Ovary (tissue), 9 donors: ENCODE results near the gene COBL. TPM values are rescaled to one million over a fixed set of nuclear protein-coding genes. Genes with fewer than 3 reads are reported as not detected.

ENCODE experiments used
- DNase-seq, 5 donors: peaks; one replicate each; pipeline ENCODE4 v3.0.0-alpha.2; 2019 to 2020
- H3K27ac ChIP-seq, 2 donors: fragments of 200-600 bp; one replicate each; pipeline versions ENCODE4 v1.5.1 to v1.8.0; 2019 to 2022
- H3K27me3 ChIP-seq: fragments of 200-600 bp; one replicate; pipeline ENCODE4 v1.8.0; 2022
- H3K36me3 ChIP-seq: fragments of 200-600 bp; sonication (generic); one replicate; pipeline ENCODE4 v1.5.1; 2019
- H3K4me1 ChIP-seq: one replicate; pipeline ENCODE4 v1.8.1; 2013; ENCODE audit warnings: mild to moderate bottlenecking, moderate library complexity; ENCODE audit not compliant: insufficient read depth
- H3K4me3 ChIP-seq: fragments of 200-600 bp; sonication (generic); one replicate; pipeline ENCODE4 v1.5.1; 2017
- H3K9me3 ChIP-seq, 2 donors: fragments of 200-600 bp in 1 of 2; sonication (generic) in 1 of 2; one replicate each; pipeline versions ENCODE4 v1.5.1 to v1.8.1; 2013 to 2019; ENCODE audit warnings: mild to moderate bottlenecking in 1 of 2, moderate library complexity in 1 of 2
- EP300 ChIP-seq: sonication (generic); formaldehyde crosslinking; IDR thresholded peaks from one replicate; pipeline ENCODE4 v1.6.1; 2017; ENCODE audit warnings: antibody characterized with exemption
- POLR2A ChIP-seq: fragments of 450-650 bp; IDR thresholded peaks from one replicate; pipeline ENCODE4 v1.6.1; 2017; ENCODE audit warnings: antibody characterized with exemption, mild to moderate bottlenecking, moderate library complexity
- WGBS, 3 donors: extraction: QIAGEN DNeasy Blood & Tissue Kit in 1 of 3; methylation state at CpG; one replicate each; pipeline versions ENCODE4 v1.1.5 to v1.1.7; 2013 to 2017; 5-methylcytosine and 5-hydroxymethylcytosine counted together
- intact Hi-C, 4 donors: fragments of 100-400 bp; cut with DNase I; formaldehyde crosslinking; loops; one replicate each; pipeline versions ENCODE4 v1.11.0 to v1.15.1; 2022 to 2023
- polyA plus RNA-seq, 2 donors: library from polyadenylated mRNA; stranded (reverse); fragments of 200-250 nt in 1 of 2; fragments of 350-450 nt in 1 of 2; fragmentation: Illumina TruSeq in 1 of 2; extraction: RNeasy Lipid Tissue Mini Kit (QIAGEN cat#74804) in 1 of 2; gene quantifications; one replicate each; pipeline ENCODE4 v1.2.3, GENCODE V29; 2013 to 2014
- total RNA-seq, 7 donors: library from RNA; depleted of rRNA in 2 of 7; stranded (reverse); fragments of >200 nt in 2 of 7; fragmentation: NEBNext Ultra II Directional in 3 of 7; extraction: Animal tissue kit (Norgen Biotek cat#: 25700) in 3 of 7; gene quantifications; one replicate each; pipeline versions ENCODE4 v1.1.0 to v1.2.4, GENCODE V29; 2016 to 2023
- TF ChIP-seq, protein P1 (sequence below), 3 donors: fragments of 450-650 bp in 2 of 3; fragments of 200-600 bp in 1 of 3; IDR thresholded peaks; one replicate each; pipeline versions ENCODE4 v1.5.1 to v1.8.0; 2016 to 2022; ENCODE audit warnings: antibody characterized with exemption in 3 of 3, mild to moderate bottlenecking in 1 of 3
- donor health status: DM: no; HTN: no; CAD: no; lungs with moderate emphysema.
- donor health status: DM: no; HTN: no; CAD: no.
- donor health status: Bipolar disorder and iron deficiency.
- donor health status: DM: yes; HTN: yes; CAD: no.
- donor health status: DM: no; HTN: no; CAD: no.
- donor health status: DM: yes; HTN: yes; CAD: no.

Gene COBL
- total and polyA plus RNA-seq, 9 donors = 0.87 to 33.4 (median 3.9) TPM

DNA sequence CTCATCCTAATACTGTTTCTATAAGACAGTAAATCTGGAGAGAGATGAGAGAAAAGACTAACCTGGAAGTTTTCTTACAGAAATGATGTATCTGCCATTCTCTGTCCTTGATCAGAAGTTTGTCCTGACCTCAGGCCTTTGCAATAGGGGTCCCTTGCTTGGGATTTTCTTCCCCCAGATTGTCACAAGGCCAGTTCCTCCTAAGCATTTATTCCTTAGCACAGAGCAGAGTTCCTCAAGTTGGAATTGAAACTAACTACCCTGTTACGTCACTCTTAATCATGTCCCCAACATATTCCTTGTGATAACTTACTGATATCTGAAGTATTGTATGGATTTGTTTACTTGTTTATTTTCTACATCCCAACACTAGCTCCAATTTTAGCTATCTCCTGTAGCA lies 202.1 kb downstream of the COBL start:
- DNase-seq = no peak
- Histone ChIP-seq H3K27ac (no peak overlapping the region), H3K9me3 (no peaks in the 10 kb centered on the region), H3K36me3 (no peaks in the 10 kb centered on the region), H3K27me3 (no peaks in the 10 kb centered on the region), H3K4me3 (no peak overlapping the region), H3K4me1 (no peaks in the 10 kb centered on the region)
- 86 to 87% (median 86%) methylated on average over 1 of the region's 1 CpG for WGBS, 3 donors
- intact Hi-C loops = no loop called here
- TF ChIP-seq EP300 = no peak
- TF ChIP-seq, protein P1, sequence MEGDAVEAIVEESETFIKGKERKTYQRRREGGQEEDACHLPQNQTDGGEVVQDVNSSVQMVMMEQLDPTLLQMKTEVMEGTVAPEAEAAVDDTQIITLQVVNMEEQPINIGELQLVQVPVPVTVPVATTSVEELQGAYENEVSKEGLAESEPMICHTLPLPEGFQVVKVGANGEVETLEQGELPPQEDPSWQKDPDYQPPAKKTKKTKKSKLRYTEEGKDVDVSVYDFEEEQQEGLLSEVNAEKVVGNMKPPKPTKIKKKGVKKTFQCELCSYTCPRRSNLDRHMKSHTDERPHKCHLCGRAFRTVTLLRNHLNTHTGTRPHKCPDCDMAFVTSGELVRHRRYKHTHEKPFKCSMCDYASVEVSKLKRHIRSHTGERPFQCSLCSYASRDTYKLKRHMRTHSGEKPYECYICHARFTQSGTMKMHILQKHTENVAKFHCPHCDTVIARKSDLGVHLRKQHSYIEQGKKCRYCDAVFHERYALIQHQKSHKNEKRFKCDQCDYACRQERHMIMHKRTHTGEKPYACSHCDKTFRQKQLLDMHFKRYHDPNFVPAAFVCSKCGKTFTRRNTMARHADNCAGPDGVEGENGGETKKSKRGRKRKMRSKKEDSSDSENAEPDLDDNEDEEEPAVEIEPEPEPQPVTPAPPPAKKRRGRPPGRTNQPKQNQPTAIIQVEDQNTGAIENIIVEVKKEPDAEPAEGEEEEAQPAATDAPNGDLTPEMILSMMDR (IDR thresholded peaks at IDR 0.05) = no peak
- no peak for TF ChIP-seq POLR2A

DNA sequence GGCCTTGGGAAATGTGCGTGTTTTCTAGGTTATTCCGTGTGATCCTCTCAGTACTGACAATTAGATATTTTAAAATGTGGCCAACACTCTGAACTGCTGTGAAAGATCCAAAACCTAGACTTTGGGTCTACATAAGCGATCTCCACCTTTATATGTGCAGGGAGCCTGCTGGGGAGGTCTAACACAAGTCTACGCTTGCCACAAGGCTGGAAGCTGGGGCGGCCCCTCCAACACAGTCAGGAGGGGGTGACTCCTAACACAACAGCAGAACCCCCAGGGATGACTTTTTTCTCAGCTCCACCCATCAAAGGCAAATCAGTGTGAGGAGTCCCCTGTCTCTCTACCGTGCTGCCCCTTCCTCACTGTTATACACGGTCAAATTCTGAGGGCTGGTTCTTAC lies 202.6 kb downstream of the COBL start:
- H3K4me1 ChIP-seq = no peaks in the 10 kb centered on the region
- H3K36me3 ChIP-seq = no peaks in the 10 kb centered on the region
- TF ChIP-seq, protein P1 (IDR thresholded peaks at IDR 0.05) = no peak
- no peak for TF ChIP-seq EP300
- WGBS, 3 donors = 76 to 84% (median 83%) methylated on average over 7 of the region's 7 CpGs
- H3K27ac ChIP-seq = no peak overlapping the region
- no peak overlapping the region for H3K4me3 ChIP-seq
- intact Hi-C loops = no loop called here
- no peak for DNase-seq
- H3K9me3 ChIP-seq = no peaks in the 10 kb centered on the region
- no peaks in the 10 kb centered on the region for H3K27me3 ChIP-seq

DNA sequence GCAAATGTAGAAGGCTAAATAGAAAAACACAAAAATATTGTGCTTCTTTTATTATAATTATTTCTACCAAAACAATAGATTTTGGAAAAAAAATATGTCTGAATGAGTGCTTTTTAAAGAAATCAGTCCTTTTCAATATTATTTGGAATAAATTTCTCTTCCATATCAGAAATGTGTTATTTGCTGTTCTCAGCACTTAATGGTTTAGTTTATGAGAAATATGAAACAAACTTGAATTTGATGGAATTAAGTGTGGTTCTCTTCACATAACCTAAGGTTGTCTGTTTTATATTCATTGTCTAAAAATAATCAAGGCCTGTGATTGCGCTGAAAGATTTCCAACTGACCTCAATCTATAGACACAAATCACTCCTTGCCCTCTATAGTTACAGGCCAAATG lies 203.0 kb downstream of the COBL start:
- WGBS, 3 donors = 90 to 95% (median 94%) methylated on average over 1 of the region's 1 CpG
- H3K27me3 ChIP-seq = no peaks in the 10 kb centered on the region
- TF ChIP-seq, protein P1 (IDR thresholded peaks at IDR 0.05) = no peak
- TF ChIP-seq EP300 = no peak
- TF ChIP-seq POLR2A = no peak
- H3K4me1 ChIP-seq = no peaks in the 10 kb centered on the region
- no peaks in the 10 kb centered on the region for H3K36me3 ChIP-seq
- intact Hi-C loops = no loop called here
- no peak for DNase-seq
- no peaks in the 10 kb centered on the region for H3K9me3 ChIP-seq
- H3K4me3 ChIP-seq = no peak overlapping the region
- no peak overlapping the region for H3K27ac ChIP-seq

DNA sequence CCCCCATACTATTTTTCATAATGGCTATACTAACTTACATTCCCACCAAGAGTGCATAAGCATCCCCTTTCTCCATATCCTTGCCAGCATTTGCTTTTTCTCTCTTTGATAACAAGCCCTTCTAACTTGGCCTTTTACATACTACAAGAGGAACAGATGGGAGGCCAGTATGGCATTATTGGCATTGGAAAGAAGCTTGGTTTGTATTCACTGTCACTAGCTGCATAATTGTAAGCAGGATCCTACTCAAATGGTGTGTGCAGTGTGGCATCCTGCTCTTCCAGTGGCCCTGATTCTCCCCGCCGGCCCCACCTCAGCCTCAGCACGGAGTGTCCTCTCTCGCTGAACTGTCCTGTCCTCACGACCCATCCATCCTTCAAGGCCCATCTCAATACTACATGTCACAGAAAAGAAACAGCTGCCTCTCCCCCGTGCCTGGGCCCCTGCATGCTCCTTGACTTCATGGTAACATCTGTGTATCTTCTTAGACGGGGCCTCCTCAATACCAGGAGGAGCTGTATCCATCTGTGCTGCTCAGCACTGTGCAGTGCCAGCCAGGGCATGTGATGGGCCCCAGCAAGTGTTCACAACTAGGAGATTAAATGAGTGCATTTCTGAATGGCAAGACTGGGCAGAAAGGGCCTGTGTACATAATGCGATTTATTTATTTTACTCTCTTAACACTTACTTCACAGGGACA lies 205.2 kb downstream of the COBL start:
- intact Hi-C loops = no loop called here
- H3K27ac ChIP-seq = no peak overlapping the region
- 69 to 77% (median 72%) methylated on average over 8 of the region's 8 CpGs for WGBS, 3 donors
- no peaks in the 10 kb centered on the region for H3K27me3 ChIP-seq
- H3K9me3 ChIP-seq = no peaks in the 10 kb centered on the region
- no peaks in the 10 kb centered on the region for H3K4me1 ChIP-seq
- TF ChIP-seq POLR2A (no peak), EP300 (no peak)
- TF ChIP-seq, protein P1 (IDR thresholded peaks at IDR 0.05) = no peak
- no peak for DNase-seq
- no peaks in the 10 kb centered on the region for H3K36me3 ChIP-seq
- H3K4me3 ChIP-seq = no peak overlapping the region
